Neural crest cell (in vitro differentiated cells): ENCODE results near the gene CHRNB2. TPM values are rescaled to one million over a fixed set of nuclear protein-coding genes. Genes with fewer than 3 reads are reported as not detected.
A peak's percentile ranks its signal among the peaks of the same experiment; 100 is the strongest.

Experiments used
- DNase-seq: peaks from one replicate; pipeline ENCODE4 v3.0.0; 2021; ENCODE audit warnings: low read depth, mixed read lengths, low spot score
- H3K27ac Mint-ChIP-seq: one replicate; pipeline ENCODE4 v1.8.0; 2021; ENCODE audit warnings: mild to moderate bottlenecking, mixed read lengths; ENCODE audit not compliant: unreplicated experiment
- H3K27me3 Mint-ChIP-seq: 2 replicates; pipeline ENCODE4 v1.8.0; 2021; ENCODE audit warnings: low read depth, mild to moderate bottlenecking, mixed read lengths
- H3K36me3 Mint-ChIP-seq: 2 replicates; pipeline ENCODE4 v1.8.0; 2021; ENCODE audit warnings: low read depth, mild to moderate bottlenecking, mixed read lengths
- H3K4me1 Mint-ChIP-seq: 2 replicates; pipeline ENCODE4 v1.8.0; 2021; ENCODE audit warnings: mixed read lengths
- H3K4me3 Mint-ChIP-seq: one replicate; pipeline ENCODE4 v1.8.0; 2021; ENCODE audit warnings: mild to moderate bottlenecking, mixed read lengths
- H3K9me3 Mint-ChIP-seq: 2 replicates; pipeline ENCODE4 v1.8.0; 2021; ENCODE audit warnings: mixed read lengths
- CTCF ChIP-seq: fragments of 200-600 bp; sonication (generic); conservative IDR thresholded peaks from 2 replicates; pipeline ENCODE4 v1.5.0; 2021; ENCODE audit warnings: antibody characterized with exemption, mild to moderate bottlenecking
- total RNA-seq: library from RNA; stranded (reverse); gene quantifications from 2 replicates; pipeline ENCODE4 v1.2.1, GENCODE V29; 2021

The CHRNB2 gene
- total RNA-seq, 1 donor from 2014 or later: 8.7 TPM

GRCh38 chr1:154539486-154540483 lies 27.8 kb upstream of the CHRNB2 start:
- Mint-ChIP-seq H3K4me1 (no peaks in the 10 kb centered on the region), H3K36me3 (no peaks in the 10 kb centered on the region), H3K27ac (no peak overlapping the region), H3K4me3 (no peak overlapping the region), H3K27me3 (peaks cover 34% of the 10 kb centered on the region), H3K9me3 (no peaks in the 10 kb centered on the region)
- no peak for DNase-seq
- TF ChIP-seq CTCF: no peak

- no peak for TF ChIP-seq CTCF
- Mint-ChIP-seq H3K4me3 (no peak overlapping the region), H3K9me3 (no peaks in the 10 kb centered on the region), H3K36me3 (no peaks in the 10 kb centered on the region), H3K27ac (no peak overlapping the region), H3K27me3 (peaks cover 34% of the 10 kb centered on the region), H3K4me1 (no peaks in the 10 kb centered on the region)
- DNase-seq: no peak
Measured at GRCh38 chr1:154541231-154541630, 26.3 kb upstream of the CHRNB2 start.

DNA sequence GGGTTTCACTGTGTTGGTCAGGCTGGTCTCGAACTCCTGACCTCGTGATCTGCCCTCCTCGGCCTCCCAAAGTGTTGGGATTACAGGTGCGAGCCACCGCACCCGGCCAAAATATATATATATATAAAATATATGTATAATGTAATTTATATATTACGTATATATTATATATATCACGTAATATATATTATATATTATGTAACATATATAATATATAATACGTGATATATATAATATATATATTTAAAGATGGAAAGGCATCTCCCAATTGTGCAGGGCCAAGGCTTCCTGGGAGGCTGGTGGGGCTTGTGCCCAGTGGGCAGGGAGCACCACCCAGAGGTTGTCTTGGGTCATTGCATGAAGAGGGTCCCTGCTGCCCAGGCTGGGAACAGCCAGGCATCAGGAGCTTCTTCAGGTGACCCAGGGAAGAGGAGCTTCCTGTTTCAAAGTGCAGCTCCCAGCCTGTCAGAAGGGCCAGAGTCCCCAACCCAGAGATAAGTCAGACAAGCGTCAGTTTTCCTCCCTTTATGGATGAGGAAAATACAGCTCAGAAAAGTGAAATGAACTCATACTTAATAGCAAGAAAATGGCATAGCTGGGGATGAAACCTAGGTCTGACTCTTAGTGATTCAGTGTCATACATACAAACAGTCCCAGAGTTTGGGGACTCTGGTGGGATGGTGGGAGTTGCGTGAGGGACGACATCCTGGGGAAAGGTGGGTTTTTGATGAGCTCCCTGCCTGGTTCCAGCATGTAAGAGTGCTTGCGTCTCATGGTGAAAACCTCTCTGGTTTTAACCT lies 21.1 kb upstream of the CHRNB2 start:
- Mint-ChIP-seq H3K9me3 (no peaks in the 10 kb centered on the region), H3K4me3 (no peak overlapping the region), H3K27ac (no peak overlapping the region), H3K36me3 (peaks cover 9% of the 10 kb centered on the region), H3K4me1 (peaks cover 6% of the 10 kb centered on the region), H3K27me3 (peaks cover 14% of the 10 kb centered on the region)
- peak; percentile 53 for DNase-seq
- TF ChIP-seq CTCF: peak; percentile 74

DNA sequence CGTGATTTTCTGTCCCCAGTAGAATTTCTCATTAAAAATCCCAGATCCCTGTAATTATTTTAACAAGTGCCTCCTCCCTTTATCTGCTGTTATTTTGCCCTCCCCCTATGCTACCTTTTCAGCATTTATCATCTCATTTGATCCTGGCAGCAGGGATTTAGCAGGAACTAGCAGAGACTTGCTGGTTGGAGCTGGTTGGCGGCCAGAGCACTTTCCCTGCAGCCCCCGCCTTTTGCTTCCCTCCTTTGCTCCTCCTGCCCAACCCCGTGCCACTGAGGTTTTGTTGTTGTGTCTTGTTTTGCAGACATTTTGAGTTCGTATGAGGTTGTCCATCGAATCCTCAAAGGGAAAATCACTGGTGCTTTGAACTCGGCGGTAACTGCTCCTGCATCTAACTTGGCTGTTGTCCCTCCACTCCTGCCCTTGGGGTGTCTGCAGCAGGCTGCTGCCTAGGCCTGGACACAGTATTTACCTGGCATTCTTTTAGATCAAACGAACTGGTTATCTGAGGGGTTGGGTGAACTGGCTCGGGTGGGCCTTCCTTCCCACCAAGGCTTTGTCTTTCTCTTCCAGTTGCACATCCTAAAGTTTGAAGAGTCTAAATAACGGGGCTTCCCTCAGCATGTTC lies 20.4 kb upstream of the CHRNB2 start:
- Mint-ChIP-seq H3K27me3 (peaks cover 8% of the 10 kb centered on the region), H3K4me1 (peaks cover 6% of the 10 kb centered on the region), H3K4me3 (no peak overlapping the region), H3K9me3 (no peaks in the 10 kb centered on the region), H3K27ac (peak overlapping the region; percentile 51), H3K36me3 (peaks cover 9% of the 10 kb centered on the region)
- TF ChIP-seq CTCF: no peak
- no peak for DNase-seq

DNA sequence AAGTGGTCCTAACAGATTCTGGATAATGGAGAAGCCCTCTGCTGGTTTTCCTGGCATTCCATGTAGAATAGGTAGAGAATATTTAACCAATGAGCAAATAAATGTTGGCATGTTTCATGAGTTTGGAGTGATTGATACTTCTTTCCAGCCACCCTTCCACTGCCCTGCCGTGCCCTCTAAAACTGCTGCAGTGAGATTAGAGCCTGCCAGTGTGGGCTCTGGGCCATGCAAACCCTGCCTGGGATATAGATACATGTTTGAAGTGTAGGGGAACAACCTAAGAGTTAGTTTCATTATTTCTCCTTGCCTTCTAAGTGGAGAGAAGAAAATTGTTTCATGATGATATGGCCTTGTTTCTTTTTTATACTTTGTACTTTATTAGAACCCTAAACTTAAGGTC lies 19.6 kb upstream of the CHRNB2 start:
- H3K36me3 Mint-ChIP-seq: peaks cover 9% of the 10 kb centered on the region
- H3K27ac Mint-ChIP-seq: no peak overlapping the region
- H3K4me3 Mint-ChIP-seq: no peak overlapping the region
- H3K9me3 Mint-ChIP-seq: no peaks in the 10 kb centered on the region
- DNase-seq: no peak
- TF ChIP-seq CTCF: no peak
- H3K4me1 Mint-ChIP-seq: peaks cover 6% of the 10 kb centered on the region
- peaks cover 4% of the 10 kb centered on the region for H3K27me3 Mint-ChIP-seq
